SK-N-SH (cell line): ENCODE data around the gene GATB. TPM values are rescaled to one million over a fixed set of nuclear protein-coding genes. Genes with fewer than 3 reads are reported as not detected.

Experiments used
- CTCF ChIA-PET: fragments of 300-600, 350-600 bp; formaldehyde crosslinking; extraction: SDS; loops from one replicate; lab custom pipeline; 2021; lab: Yijun Ruan, JAX
- POLR2A ChIA-PET: fragments of 350-600 bp; sonication (Branson Sonifier 250); formaldehyde crosslinking; extraction: SDS; loops from one replicate; lab custom pipeline; 2020; ENCODE audit warnings: antibody characterized with exemption, inconsistent platforms; lab: Yijun Ruan, JAX
- DNase-seq: peaks from one replicate; pipeline ENCODE4 v3.0.0; 2012
- H2AFZ ChIP-seq: fragments of 200-600 bp; sonication (generic); 2 replicates; pipeline ENCODE4 v1.8.1; 2016; ENCODE audit warnings: antibody characterized with exemption, mild to moderate bottlenecking, low read depth
- H3F3A ChIP-seq: fragments of 200-600 bp; sonication (generic); replicated peaks from 2 replicates; pipeline ENCODE3; 2016; ENCODE audit warnings: antibody characterized with exemption, mild to moderate bottlenecking; ENCODE audit not compliant: insufficient read depth
- H3K27ac ChIP-seq, 2 experiments: fragments of 200-500 bp in 1 of 2; fragments of 200-600 bp in 1 of 2; sonication (Bioruptor generic) in 1 of 2; sonication (generic), shearing (Covaris generic) in 1 of 2; 2 replicates each; pipeline versions ENCODE4 v1.5.1 to v1.6.1; 2014 to 2016; ENCODE audit warnings: low read depth in 2 of 2, inconsistent platforms in 1 of 2, low read length in 1 of 2, mild to moderate bottlenecking in 1 of 2, mixed read lengths in 1 of 2
- H3K27me3 ChIP-seq: fragments of 200-600 bp; sonication (generic), shearing (Covaris generic); 2 replicates; pipeline ENCODE4 v1.6.1; 2016; ENCODE audit warnings: mixed run types; ENCODE audit not compliant: insufficient read depth
- H3K36me3 ChIP-seq, 2 experiments: fragments of 200-500 bp in 1 of 2; fragments of 200-600 bp in 1 of 2; sonication (Bioruptor generic) in 1 of 2; sonication (generic) in 1 of 2; replicated peaks in 1 of 2; 2 replicates each; pipeline versions ENCODE3 to v1.5.1; 2014 to 2016; ENCODE audit warnings: low read length in 1 of 2, mild to moderate bottlenecking in 1 of 2; ENCODE audit not compliant: insufficient read depth in 2 of 2, control insufficient read depth in 1 of 2
- H3K4me1 ChIP-seq, 2 experiments: fragments of 200-500 bp in 1 of 2; fragments of 200-600 bp in 1 of 2; sonication (Bioruptor generic) in 1 of 2; sonication (generic), shearing (Covaris generic) in 1 of 2; 2 replicates each; pipeline versions ENCODE4 v1.5.1 to v1.6.1; 2014 to 2016; ENCODE audit warnings: low read depth in 1 of 2, low read length in 1 of 2, mixed run types in 1 of 2; ENCODE audit not compliant: insufficient read depth in 2 of 2, control insufficient read depth in 1 of 2
- H3K4me2 ChIP-seq: fragments of 200-600 bp; sonication (generic), shearing (Covaris generic); 2 replicates; pipeline ENCODE4 v1.6.1; 2017; ENCODE audit warnings: mixed run types
- H3K4me3 ChIP-seq, 2 experiments: fragments of 200-500 bp in 1 of 2; fragments of 200-600 bp in 1 of 2; sonication (Bioruptor generic) in 1 of 2; sonication (generic), shearing (Covaris generic) in 1 of 2; 2 replicates each; pipeline versions ENCODE4 v1.5.1 to v1.8.1; 2014 to 2016; ENCODE audit warnings: low read depth in 2 of 2, inconsistent platforms in 1 of 2, low read length in 1 of 2, mild to moderate bottlenecking in 1 of 2, mixed read lengths in 1 of 2, moderate library complexity in 1 of 2
- H3K79me2 ChIP-seq: fragments of 200-600 bp; sonication (generic); 2 replicates; pipeline ENCODE4 v1.8.1; 2017; ENCODE audit warnings: mild to moderate bottlenecking; ENCODE audit not compliant: insufficient read depth
- H3K9ac ChIP-seq: fragments of 200-600 bp; sonication (generic); 2 replicates; pipeline ENCODE4 v1.6.1; 2017; ENCODE audit warnings: mixed run types
- H3K9me2 ChIP-seq: fragments of 200-600 bp; sonication (generic); 2 replicates; pipeline ENCODE4 v1.6.1; 2017; ENCODE audit warnings: mixed run types
- H3K9me3 ChIP-seq: fragments of 200-600 bp; sonication (generic); 2 replicates; pipeline ENCODE4 v1.6.1; 2017; ENCODE audit warnings: mixed run types, mild to moderate bottlenecking, moderate library complexity
- H4K20me1 ChIP-seq: fragments of 200-600 bp; sonication (generic); 2 replicates; pipeline ENCODE4 v1.6.1; 2017; ENCODE audit warnings: mild to moderate bottlenecking, mixed run types; ENCODE audit not compliant: insufficient read depth
- CHD2 ChIP-seq: fragments of 150-350 bp; IDR thresholded peaks from 2 replicates; pipeline ENCODE4 v1.6.1; 2018; ENCODE audit warnings: low read length; ENCODE audit not compliant: partially characterized antibody
- EP300 ChIP-seq, 2 experiments: IDR thresholded peaks; 2 replicates each; pipeline versions ENCODE4 v1.4.0 to v1.6.1; 2012; ENCODE audit warnings: borderline replicate concordance in 1 of 2, low read depth in 1 of 2, low read length in 1 of 2
- FOSL2 ChIP-seq: IDR thresholded peaks from 2 replicates; pipeline ENCODE4 v1.4.0; 2012; ENCODE audit warnings: low read depth, mild to moderate bottlenecking, moderate library complexity, borderline replicate concordance
- FOXJ3 ChIP-seq: sonication (generic); formaldehyde crosslinking; IDR thresholded peaks from 2 replicates; pipeline ENCODE4 v1.5.1; 2020; ENCODE audit warnings: mild to moderate bottlenecking, missing genetic modification reagents
- FOXM1 ChIP-seq: IDR thresholded peaks from 2 replicates; pipeline ENCODE4 v1.4.0; 2012; ENCODE audit warnings: low read depth, mild to moderate bottlenecking
- GABPA ChIP-seq: IDR thresholded peaks from 2 replicates; pipeline ENCODE4 v1.4.0; 2012; ENCODE audit warnings: low read depth, mild to moderate bottlenecking
- MAX ChIP-seq: IDR thresholded peaks from 2 replicates; pipeline ENCODE4 v1.4.0; 2012; ENCODE audit warnings: low read depth
- MXI1 ChIP-seq: IDR thresholded peaks from 2 replicates; pipeline ENCODE4 v1.6.1; 2012; ENCODE audit warnings: mild to moderate bottlenecking, low read depth, low read length, improper control_type of control experiment
- NFIC ChIP-seq: IDR thresholded peaks from 2 replicates; pipeline ENCODE4 v1.4.0; 2012; ENCODE audit warnings: borderline replicate concordance
- RXRA ChIP-seq: IDR thresholded peaks from 2 replicates; pipeline ENCODE4 v1.4.0; 2012; ENCODE audit warnings: low read depth, mild to moderate bottlenecking, borderline replicate concordance
- SIN3A ChIP-seq: IDR thresholded peaks from 2 replicates; pipeline ENCODE4 v1.6.1; 2012; ENCODE audit warnings: low read depth, mild to moderate bottlenecking, low read length, moderate library complexity, borderline replicate concordance
- SMC3 ChIP-seq: IDR thresholded peaks from 2 replicates; pipeline ENCODE4 v1.6.1; 2012; ENCODE audit warnings: low read depth, low read length, improper control_type of control experiment
- TAF1 ChIP-seq: IDR thresholded peaks from 2 replicates; pipeline ENCODE4 v1.6.1; 2012; ENCODE audit warnings: low read depth, mild to moderate bottlenecking, low read length, moderate library complexity, borderline replicate concordance
- TCF12 ChIP-seq: IDR thresholded peaks from 2 replicates; pipeline ENCODE4 v1.4.0; 2012
- USF1 ChIP-seq: IDR thresholded peaks from 2 replicates; pipeline ENCODE4 v1.4.0; 2012; ENCODE audit warnings: low read depth, borderline replicate concordance
- USF2 ChIP-seq: fragments of 150-350 bp; IDR thresholded peaks from 2 replicates; pipeline ENCODE4 v1.6.1; 2017; ENCODE audit warnings: antibody characterized with exemption, low read length, low read depth, borderline replicate concordance
- YY1 ChIP-seq: IDR thresholded peaks from 2 replicates; pipeline ENCODE4 v1.4.0; 2012; ENCODE audit warnings: low read depth, mild to moderate bottlenecking
- ZBTB33 ChIP-seq: IDR thresholded peaks from 2 replicates; pipeline ENCODE4 v1.4.0; 2012; ENCODE audit warnings: low read depth, borderline replicate concordance
- WGBS: methylation state at CpG from one replicate; pipeline ENCODE4 v1.1.6; 2017; ENCODE audit warnings: low lambda C conversion rate; 5-methylcytosine and 5-hydroxymethylcytosine counted together
- polyA plus RNA-seq, 3 experiments: library from polyadenylated mRNA; depleted of rRNA; stranded (reverse); fragments of >200 nt; gene quantifications; 2 replicates each; pipeline ENCODE4 v1.2.3, GENCODE V29; 2012

Gene GATB
- polyA plus RNA-seq, 1 of the 3 experiments (the other 2 are of a cell fraction), result 28.1 TPM

GRCh38 chr4:151783867-151784266 lies 23.1 kb upstream of the GATB start:
- no peak for TF ChIP-seq FOSL2
- no peak for TF ChIP-seq CHD2
- TF ChIP-seq, all 33 proteins: peak for 0
- Histone ChIP-seq H4K20me1 (no peaks in the 10 kb centered on the region), H3K9ac (no peak overlapping the region), H2AFZ (no peak overlapping the region), H3K27ac (no peak overlapping the region), H3K9me3 (no peaks in the 10 kb centered on the region), H3F3A (no peaks in the 10 kb centered on the region), H3K4me3 (no peak overlapping the region), H3K79me2 (no peaks in the 10 kb centered on the region), H3K27me3 (no peaks in the 10 kb centered on the region; the same call in 1 of the 2 replicates), H3K9me2 (no peaks in the 10 kb centered on the region), H3K36me3 (no peaks in the 10 kb centered on the region), H3K4me2 (no peak overlapping the region), H3K4me1 (peaks cover 0 to 5% of the 10 kb centered on the region in 2 experiments; a peak in 1 of 4 replicates)
- ChIA-PET CTCF (interaction anchor here (1.0 kb wide), 1 partner anchor 14 kb away, joined by 3 read pairs; no protein-coding TSS in a partner anchor), POLR2A (no interaction called here)
- DNase-seq, result no peak

GRCh38 chr4:151782296-151782695 lies 21.5 kb upstream of the GATB start:
- no peak overlapping the region for H3K4me3 ChIP-seq
- CTCF ChIA-PET, result interaction anchor here (2.8 kb wide), 1 partner anchor 20 kb away, joined by 14 read pairs; no protein-coding TSS in a partner anchor
- no peaks in the 10 kb centered on the region for H3K9me2 ChIP-seq
- WGBS, result 33% methylated on average over 1 of the region's 1 CpG
- no peak for TF ChIP-seq SIN3A
- no peak for TF ChIP-seq CHD2
- TF ChIP-seq TAF1, result no peak
- TF ChIP-seq GABPA, result no peak
- TF ChIP-seq RXRA, result no peak
- TF ChIP-seq, all 33 proteins: peak for 0
- H3K79me2 ChIP-seq, result no peaks in the 10 kb centered on the region
- no peaks in the 10 kb centered on the region for H3K9me3 ChIP-seq
- no peaks in the 10 kb centered on the region for H3K36me3 ChIP-seq
- POLR2A ChIA-PET, result no interaction called here
- H2AFZ ChIP-seq, result no peak overlapping the region
- H3K4me1 ChIP-seq, result peaks cover 0 to 5% of the 10 kb centered on the region in 2 experiments; a peak in 1 of 4 replicates
- H3K27me3 ChIP-seq, result no peaks in the 10 kb centered on the region; the same call in 1 of the 2 replicates
- H3F3A ChIP-seq, result no peaks in the 10 kb centered on the region
- H3K27ac ChIP-seq, result no peak overlapping the region
- DNase-seq, result no peak
- no peak overlapping the region for H3K4me2 ChIP-seq
- H4K20me1 ChIP-seq, result no peaks in the 10 kb centered on the region
- no peak overlapping the region for H3K9ac ChIP-seq

- Histone ChIP-seq H3K27me3 (no peaks in the 10 kb centered on the region; the same call in 1 of the 2 replicates), H3K36me3 (no peaks in the 10 kb centered on the region), H4K20me1 (no peaks in the 10 kb centered on the region), H3K4me2 (no peak overlapping the region), H3K79me2 (no peaks in the 10 kb centered on the region), H3K27ac (no peak overlapping the region), H3K4me3 (no peak overlapping the region), H3K9ac (no peak overlapping the region), H3K9me2 (no peaks in the 10 kb centered on the region), H3K4me1 (peaks cover 0 to 5% of the 10 kb centered on the region in 2 experiments; a peak in 1 of 4 replicates), H2AFZ (no peak overlapping the region), H3F3A (no peaks in the 10 kb centered on the region), H3K9me3 (no peaks in the 10 kb centered on the region)
- DNase-seq, result no peak
- POLR2A ChIA-PET, result no interaction called here
- 40% methylated on average over 5 of the region's 5 CpGs for WGBS
- no peak for TF ChIP-seq FOXM1
- no peak for TF ChIP-seq USF1
- no peak for TF ChIP-seq MAX
- no peak for TF ChIP-seq FOSL2
- no peak for TF ChIP-seq YY1
- no peak for TF ChIP-seq EP300 (IDR thresholded peaks at IDR 0.05; ENCODE audit: borderline replicate concordance in 1 of 2, low read depth in 1 of 2, low read length in 1 of 2)
- no peak for TF ChIP-seq SMC3
- TF ChIP-seq FOXJ3 (CRISPR knock-in tag), result no peak
- TF ChIP-seq USF2, result no peak
- TF ChIP-seq NFIC, result no peak
- no peak for TF ChIP-seq CHD2
- no peak for TF ChIP-seq TAF1
- TF ChIP-seq GABPA, result no peak
- no peak for TF ChIP-seq RXRA
- no peak for TF ChIP-seq ZBTB33
- TF ChIP-seq MXI1, result no peak
- no peak for TF ChIP-seq TCF12
- CTCF ChIA-PET, result interaction anchor here (0.8 to 2.8 kb wide), 4 partner anchors 8 to 74 kb away, joined by 3 to 14 read pairs (median 4); partner anchors contain the start of gene GATB
Measured at GRCh38 chr4:151781026-151781425, 20.2 kb upstream of the GATB start.
